GF-D8 (cell line): ENCODE data around the gene RHOBTB1.

ENCODE experiments used
- DNase-seq: peaks from one replicate; lab custom pipeline; 2025; lab: John Stamatoyannopoulos, UW

Gene RHOBTB1

DNA sequence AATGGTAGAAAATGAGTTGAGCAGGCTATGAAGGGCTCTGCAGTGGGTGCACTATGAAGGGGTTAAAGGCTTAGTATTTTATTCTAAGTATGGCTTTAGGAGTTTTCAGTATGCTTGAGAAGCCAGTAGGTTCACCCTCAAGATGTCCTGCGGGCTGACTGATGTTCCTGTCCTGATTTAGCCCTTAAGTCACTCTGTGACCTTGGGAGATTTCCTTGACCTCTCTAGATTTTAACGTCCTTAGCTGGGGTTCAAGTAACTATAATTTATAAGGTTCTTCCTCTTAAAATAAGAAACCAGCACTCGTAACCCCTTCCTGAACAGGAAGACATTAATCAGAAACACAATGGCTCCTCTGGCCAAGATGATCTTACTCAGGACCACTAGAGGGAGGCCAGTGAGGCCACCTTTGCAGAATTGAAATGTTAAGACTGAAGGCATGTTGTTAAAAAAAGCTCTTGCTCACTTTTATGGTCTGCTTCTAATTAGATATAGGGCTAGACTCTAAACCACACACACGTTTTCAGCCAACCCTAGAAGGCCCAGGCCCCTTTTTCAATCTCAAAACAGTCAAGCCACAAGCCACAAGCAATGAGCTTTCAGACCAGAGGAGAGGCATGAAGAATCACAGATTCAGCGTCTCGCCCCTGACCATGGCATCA is 123.8 kb downstream of the RHOBTB1 start:
- DNase-seq: no peak
